CD4-positive, alpha-beta T cell treated with Interleukin-15 for 4 hours (primary cell): ENCODE results near the gene CACNA1S.
A peak's percentile ranks its signal among the peaks of the same experiment; 100 is the strongest.

Source experiments
- DNase-seq: peaks from one replicate; pipeline ENCODE4 v3.0.0-alpha.2; 2020; ENCODE audit warnings: low spot score

Gene CACNA1S

GRCh38 chr1:201112173-201112731, at the start of gene CACNA1S:
CACNA1S (minus strand) TSS chr1:201112426; CDS start chr1:201112339, 87 bp downstream.
- no peak for DNase-seq

- no peak for DNase-seq
Measured at GRCh38 chr1:201157949-201158348, 45.7 kb upstream of the CACNA1S start.

GRCh38 chr1:201156819-201157218, 44.6 kb upstream of the CACNA1S start:
- no peak for DNase-seq

- DNase-seq: no peak
Measured at GRCh38 chr1:201156346-201156745, 44.1 kb upstream of the CACNA1S start.

- DNase-seq: no peak
Measured at GRCh38 chr1:201155354-201155753, 43.1 kb upstream of the CACNA1S start.

GRCh38 chr1:201154389-201155165, 42.4 kb upstream of the CACNA1S start, which contains the start of gene TMEM9:
TMEM9 (minus strand) TSS chr1:201154474; CDS start chr1:201153923, 551 bp downstream.
- DNase-seq: peak; percentile 98

- DNase-seq: no peak
Measured at GRCh38 chr1:201153474-201154388, 41.5 kb upstream of the CACNA1S start.

- DNase-seq: peak; percentile 8
Measured at GRCh38 chr1:201149400-201149799, 37.2 kb upstream of the CACNA1S start.

- DNase-seq: no peak
Measured at GRCh38 chr1:201147396-201148015, 35.3 kb upstream of the CACNA1S start.

GRCh38 chr1:201146626-201147390, 34.6 kb upstream of the CACNA1S start:
- no peak for DNase-seq

GRCh38 chr1:201145816-201146215, 33.6 kb upstream of the CACNA1S start:
- no peak for DNase-seq

GRCh38 chr1:201145132-201145531, 32.9 kb upstream of the CACNA1S start:
- no peak for DNase-seq

GRCh38 chr1:201144701-201145100, 32.5 kb upstream of the CACNA1S start:
- no peak for DNase-seq

- no peak for DNase-seq
Measured at GRCh38 chr1:201143726-201144635, 31.8 kb upstream of the CACNA1S start.

- DNase-seq: no peak
Measured at GRCh38 chr1:201142849-201143725, 30.9 kb upstream of the CACNA1S start.

GRCh38 chr1:201142011-201142848, 30.0 kb upstream of the CACNA1S start:
- no peak for DNase-seq

- no peak for DNase-seq
Measured at GRCh38 chr1:201141418-201141817, 29.2 kb upstream of the CACNA1S start.

GRCh38 chr1:201140941-201141260, 28.7 kb upstream of the CACNA1S start:
- no peak for DNase-seq
